B cell (primary cell): ENCODE measurements around the gene LHFPL6. TPM values are rescaled to one million over a fixed set of nuclear protein-coding genes. Genes with fewer than 3 reads are reported as not detected.

Source experiments
- ATAC-seq: fragments of 200-7000 bp; cut with Tn5 transposase; one replicate; pipeline ENCODE4 v1.10.0; 2021; ENCODE audit warnings: low read depth, mild to moderate bottlenecking, moderate number of reproducible peaks, moderate library complexity
- CTCF ChIA-PET: fragments of 350-600 bp; sonication (Branson Sonifier 250); formaldehyde crosslinking; loops from one replicate; lab custom pipeline; 2021; ENCODE audit warnings: antibody characterized with exemption, inconsistent platforms; lab: Charles Lee
- POLR2A ChIA-PET: fragments of 350-600 bp; sonication (Branson Sonifier 250); formaldehyde crosslinking; loops from one replicate; lab custom pipeline; 2021; ENCODE audit warnings: antibody characterized with exemption; lab: Charles Lee
- DNase-seq: peaks from one replicate; pipeline ENCODE4 v3.0.0; 2013
- H2AFZ ChIP-seq: 2 replicates; pipeline ENCODE4 v1.6.1; 2012; ENCODE audit warnings: mild to moderate bottlenecking, low read depth, low read length; ENCODE audit not compliant: insufficient read depth, poor library complexity, severe bottlenecking
- H3K27ac ChIP-seq, 2 donors: 1 replicate in 1 of 2; 2 replicates in 1 of 2; pipeline ENCODE4 v1.5.1; 2012 to 2013; ENCODE audit warnings: low read length in 2 of 2, mild to moderate bottlenecking in 2 of 2, moderate library complexity in 1 of 2
- H3K27me3 ChIP-seq, 4 experiments: fragments of 200-600 bp in 1 of 4; sonication (generic) in 1 of 4; replicated peaks in 1 of 4; 1 replicate in 2 of 4; 2 replicates in 2 of 4; pipeline versions ENCODE4 v1.6.1 to v1.7.0; 2013 to 2016; ENCODE audit warnings: low read length in 3 of 4, mild to moderate bottlenecking in 2 of 4, mixed read lengths in 1 of 4, moderate library complexity in 1 of 4; ENCODE audit not compliant: insufficient read depth in 4 of 4, control insufficient read depth in 3 of 4; ENCODE audit errors: control extremely low read depth in 1 of 4
- H3K36me3 ChIP-seq, 2 experiments: replicated peaks in 1 of 2; 1 replicate in 1 of 2; 2 replicates in 1 of 2; pipeline versions ENCODE4 v1.6.1 to v1.7.1; 2013; ENCODE audit warnings: low read length in 1 of 2; ENCODE audit not compliant: insufficient read depth in 2 of 2, control insufficient read depth in 1 of 2; ENCODE audit errors: control extremely low read depth in 1 of 2, extremely low read depth in 1 of 2
- H3K4me1 ChIP-seq, 2 donors: fragments of 200-600 bp in 1 of 2; sonication (generic) in 1 of 2; 1 replicate in 1 of 2; 2 replicates in 1 of 2; pipeline versions ENCODE4 v1.5.1 to v1.6.1; 2013 to 2017; ENCODE audit warnings: low read length in 2 of 2; ENCODE audit not compliant: control insufficient read depth in 2 of 2, insufficient read depth in 2 of 2
- H3K4me2 ChIP-seq: replicated peaks from 2 replicates; pipeline ENCODE3; 2012; ENCODE audit warnings: mild to moderate bottlenecking, low read depth, low read length; ENCODE audit not compliant: poor library complexity, severe bottlenecking
- H3K4me3 ChIP-seq, 5 experiments: fragments of 200-600 bp in 1 of 5; sonication (generic) in 1 of 5; 1 replicate in 3 of 5; 2 replicates in 2 of 5; pipeline versions ENCODE4 v1.5.1 to v1.7.0; 2011 to 2016; ENCODE audit warnings: low read length in 4 of 5, mild to moderate bottlenecking in 4 of 5, low read depth in 2 of 5, control low read depth in 1 of 5, moderate library complexity in 1 of 5; ENCODE audit not compliant: insufficient read depth in 1 of 5; ENCODE audit errors: control extremely low read depth in 1 of 5, extremely low read depth in 1 of 5
- H3K79me2 ChIP-seq: fragments of 200-600 bp; sonication (generic); one replicate; pipeline ENCODE4 v1.6.0; 2016; ENCODE audit warnings: low read length; ENCODE audit not compliant: control insufficient read depth, insufficient read depth
- H3K9ac ChIP-seq: fragments of 200-600 bp; sonication (generic); 2 replicates; pipeline ENCODE4 v1.6.1; 2017; ENCODE audit warnings: mild to moderate bottlenecking, low read length, moderate library complexity
- H3K9me3 ChIP-seq, 3 donors: one replicate each; pipeline versions ENCODE4 v1.6.1 to v1.7.1; 2013; ENCODE audit warnings: low read length in 2 of 3; ENCODE audit not compliant: control insufficient read depth in 2 of 3, insufficient read depth in 1 of 3; ENCODE audit errors: control extremely low read depth in 1 of 3
- H4K20me1 ChIP-seq: 2 replicates; pipeline ENCODE4 v1.6.0; 2012; ENCODE audit warnings: mild to moderate bottlenecking, low read length; ENCODE audit not compliant: insufficient read depth, control insufficient read depth, poor library complexity, severe bottlenecking
- H3K27ac Mint-ChIP-seq: one replicate; pipeline ENCODE4 v1.8.0; 2021; ENCODE audit warnings: mixed read lengths
- H3K27me3 Mint-ChIP-seq: one replicate; pipeline ENCODE4 v1.8.0; 2021; ENCODE audit warnings: mixed read lengths
- H3K4me1 Mint-ChIP-seq: one replicate; pipeline ENCODE4 v1.8.0; 2021; ENCODE audit warnings: mixed read lengths
- H3K4me3 Mint-ChIP-seq: one replicate; pipeline ENCODE4 v1.8.0; 2021; ENCODE audit warnings: mixed read lengths
- H3K9me3 Mint-ChIP-seq: one replicate; pipeline ENCODE4 v1.8.0; 2022; ENCODE audit warnings: mixed read lengths; ENCODE audit not compliant: insufficient read depth
- CTCF ChIP-seq: fragments of 200-600 bp; IDR thresholded peaks from one replicate; pipeline ENCODE4 v1.8.0; 2022; ENCODE audit warnings: antibody characterized with exemption, mild to moderate bottlenecking
- EZH2 ChIP-seq: IDR thresholded peaks from 2 replicates; pipeline ENCODE4 v1.6.1; 2012; ENCODE audit warnings: borderline replicate concordance, low read depth, mild to moderate bottlenecking, moderate library complexity, low read length; ENCODE audit not compliant: insufficient read depth, poor library complexity, severe bottlenecking
- WGBS: methylation state at CpG from one replicate; pipeline ENCODE4 v1.1.5; 2013; ENCODE audit warnings: missing lambda C conversion rate; ENCODE audit not compliant: insufficient coverage; 5-methylcytosine and 5-hydroxymethylcytosine counted together
- intact Hi-C: fragments of 100-400 bp; cut with micrococcal nuclease; formaldehyde crosslinking; loops from one replicate; pipeline ENCODE4 v1.10.0; 2022
- polyA plus RNA-seq: library from polyadenylated mRNA; depleted of rRNA; stranded (reverse); fragments of >200 nt; gene quantifications from 2 replicates; pipeline ENCODE4 v1.2.3, GENCODE V29; 2012
- total RNA-seq, 2 donors: library from RNA; stranded (reverse); fragments of 120-200 nt in 1 of 2; gene quantifications; 1 replicate in 1 of 2; 2 replicates in 1 of 2; pipeline versions ENCODE4 v1.2.3 to v1.2.4, GENCODE V29; 2013 to 2022

LHFPL6 gene
- total and polyA plus RNA-seq, 2 donors (not counting 1 experiment from before 2014, with no cell fraction given): 0.01 TPM; not detected in 1

- CTCF ChIA-PET: no interaction called here
- Mint-ChIP-seq H3K4me3 (no peak overlapping the region), H3K4me1 (no peaks in the 10 kb centered on the region), H3K27me3 (no peaks in the 10 kb centered on the region), H3K27ac (no peak overlapping the region), H3K9me3 (no peaks in the 10 kb centered on the region)
- TF ChIP-seq EZH2 (no peak), CTCF (no peak)
- ATAC-seq (no peak), DNase-seq (no peak)
- H3K4me2 ChIP-seq: no peak overlapping the region
- H2AFZ ChIP-seq: no peak overlapping the region
- H3K9me3 ChIP-seq: no peaks in the 10 kb centered on the region
- no CpG with 5 or more reads among the region's 5 CpGs for WGBS
- no peaks in the 10 kb centered on the region for H3K79me2 ChIP-seq
- POLR2A ChIA-PET: no interaction called here
- H3K36me3 ChIP-seq: no peaks in the 10 kb centered on the region
- no peaks in the 10 kb centered on the region for H3K27me3 ChIP-seq
- H3K4me3 ChIP-seq: no peak overlapping the region
- intact Hi-C loops: no loop called here
- no peak overlapping the region for H3K27ac ChIP-seq
- no peaks in the 10 kb centered on the region for H4K20me1 ChIP-seq
- H3K9ac ChIP-seq: no peak overlapping the region
- H3K4me1 ChIP-seq: peaks cover 0 to 11% of the 10 kb centered on the region in 2 donors
Observed at GRCh38 chr13:39410964-39411363, 192.0 kb downstream of the LHFPL6 start.

GRCh38 chr13:39410096-39410901 is 192.7 kb downstream of the LHFPL6 start:
- H3K27me3 ChIP-seq: no peaks in the 10 kb centered on the region
- no CpG with 5 or more reads among the region's 2 CpGs for WGBS
- DNase-seq (no peak), ATAC-seq (no peak)
- H3K27ac ChIP-seq: no peak overlapping the region
- H3K4me3 ChIP-seq: no peak overlapping the region
- H3K9me3 Mint-ChIP-seq: no peaks in the 10 kb centered on the region
- H3K27ac Mint-ChIP-seq: no peak overlapping the region
- no peaks in the 10 kb centered on the region for H3K4me1 Mint-ChIP-seq
- ChIA-PET CTCF (no interaction called here), POLR2A (no interaction called here)
- H3K4me3 Mint-ChIP-seq: no peak overlapping the region
- H3K27me3 Mint-ChIP-seq: no peaks in the 10 kb centered on the region
- no peaks in the 10 kb centered on the region for H3K9me3 ChIP-seq
- no peaks in the 10 kb centered on the region for H4K20me1 ChIP-seq
- no peak overlapping the region for H3K4me2 ChIP-seq
- H3K9ac ChIP-seq: no peak overlapping the region
- TF ChIP-seq EZH2 (no peak), CTCF (no peak)
- H2AFZ ChIP-seq: no peak overlapping the region
- intact Hi-C loops: no loop called here
- no peaks in the 10 kb centered on the region for H3K79me2 ChIP-seq
- no peaks in the 10 kb centered on the region for H3K36me3 ChIP-seq
- H3K4me1 ChIP-seq: peaks cover 0 to 11% of the 10 kb centered on the region in 2 donors
